GM12878 (cell line): Measurements from ENCODE around the gene NME7.

Experiments used
- CREB1 ChIP-seq: IDR thresholded peaks from 2 replicates; pipeline ENCODE4 v1.6.1; 2012; ENCODE audit warnings: low read depth, mild to moderate bottlenecking, inconsistent platforms
- CTCF ChIP-seq, 3 experiments: IDR thresholded peaks in 2 of 3; conservative IDR thresholded peaks in 1 of 3; 2 replicates each; pipeline ENCODE4 v1.5.1; 2011; ENCODE audit warnings: low read depth in 3 of 3, low read length in 3 of 3, mild to moderate bottlenecking in 3 of 3, control low read depth in 2 of 3, moderate library complexity in 2 of 3, inconsistent platforms in 1 of 3, mixed read lengths in 1 of 3; ENCODE audit not compliant: control insufficient read depth in 2 of 3, insufficient read depth in 1 of 3; ENCODE audit errors: extremely low read depth in 1 of 3
- EZH2 ChIP-seq: IDR thresholded peaks from 2 replicates; pipeline ENCODE4 v1.6.1; 2012; ENCODE audit warnings: low read depth, mild to moderate bottlenecking, control low read depth, inconsistent platforms, low read length, borderline replicate concordance; ENCODE audit not compliant: control insufficient read depth
- FOS ChIP-seq: IDR thresholded peaks from 3 replicates; pipeline ENCODE4 v1.6.1; 2011; ENCODE audit warnings: borderline replicate concordance; ENCODE audit not compliant: insufficient read length; ENCODE audit errors: extremely low read depth
- GABPA ChIP-seq: IDR thresholded peaks from 2 replicates; pipeline ENCODE4 v1.6.1; 2014; ENCODE audit warnings: antibody characterized with exemption, low read depth, mild to moderate bottlenecking, inconsistent platforms
- MYC ChIP-seq: IDR thresholded peaks from 2 replicates; pipeline ENCODE4 v1.6.1; 2011; ENCODE audit warnings: mild to moderate bottlenecking, low read length, moderate library complexity, inconsistent platforms; ENCODE audit not compliant: insufficient read depth, insufficient replicate concordance, insufficient read length, severe bottlenecking
- PML ChIP-seq: IDR thresholded peaks from 2 replicates; pipeline ENCODE4 v1.6.1; 2012; ENCODE audit warnings: low read length, inconsistent platforms
- POLR2AphosphoS5 ChIP-seq: IDR thresholded peaks from 2 replicates; pipeline ENCODE4 v1.6.1; 2011; ENCODE audit warnings: mild to moderate bottlenecking, low read length, inconsistent platforms
- SIN3A ChIP-seq: IDR thresholded peaks from 2 replicates; pipeline ENCODE4 v1.6.1; 2012; ENCODE audit warnings: low read depth, low read length, improper control_type of control experiment
- ZNF274 ChIP-seq: IDR thresholded peaks from one replicate; pipeline ENCODE4 v1.8.0; 2011; ENCODE audit not compliant: insufficient read length, insufficient read depth

DNA sequence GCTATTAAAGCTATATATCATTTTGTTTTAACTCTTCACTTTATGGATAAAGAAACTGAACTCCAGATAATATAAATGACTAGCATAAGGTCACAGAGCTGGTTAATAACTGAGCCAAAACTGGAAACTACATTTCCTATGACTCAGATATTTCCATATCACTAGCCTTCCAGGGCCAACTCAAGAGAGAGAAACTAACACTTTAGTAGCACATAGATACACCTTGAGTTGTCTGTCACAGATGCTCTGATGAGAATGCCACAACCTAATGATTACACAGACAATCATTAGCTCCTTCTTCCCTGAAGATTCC lies 40.7 kb downstream of the NME7 start:
- TF ChIP-seq CREB1 = no peak
- no peak for TF ChIP-seq ZNF274
- no peak for TF ChIP-seq PML
- TF ChIP-seq SIN3A = no peak
- no peak for TF ChIP-seq POLR2AphosphoS5
- TF ChIP-seq GABPA = no peak
- no peak for TF ChIP-seq EZH2
- no peak for TF ChIP-seq FOS
- TF ChIP-seq CTCF (IDR thresholded peaks at IDR 0.05 in 2 of 3, conservative IDR thresholded peaks at IDR 0.05 in 1 of 3; ENCODE audit: control insufficient read depth in 2 of 3, extremely low read depth in 1 of 3, insufficient read depth in 1 of 3, low read depth in 3 of 3, low read length in 3 of 3) = no peak
- TF ChIP-seq MYC = no peak
